ENCODE results near the gene FAM107B. TPM values are rescaled to one million over a fixed set of nuclear protein-coding genes. Genes with fewer than 3 reads are reported as not detected.

The FAM107B gene
- total RNA-seq, 1 experiment from 2014 or later: 41.6 TPM

DNA sequence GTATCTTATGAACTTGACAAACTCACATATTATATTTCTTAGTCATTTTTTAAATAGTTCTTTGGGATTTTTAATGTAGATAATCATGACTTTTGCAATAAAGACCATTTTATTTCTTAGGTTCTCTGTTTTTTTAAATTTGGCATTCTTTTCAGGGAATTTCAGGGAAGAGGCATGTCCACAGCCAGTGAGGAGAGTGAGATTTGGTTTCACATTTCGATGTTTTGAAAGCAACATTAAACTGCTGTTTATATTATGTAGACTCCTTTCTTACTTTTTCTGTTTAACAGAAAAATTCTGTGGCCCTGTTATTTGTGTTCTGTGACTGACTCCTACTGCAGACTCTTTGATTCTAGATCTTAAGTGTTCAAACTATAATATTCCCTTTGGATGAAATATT, 153.7 kb downstream of the FAM107B start:
- ChIA-PET POLR2A (no interaction called here), RAD21 (ENCODE audit: low non-redundant PET in 1 of 2, low total read pairs in 2 of 2, uncharacterized antibody in 2 of 2, unreplicated experiment in 2 of 2) (no interaction called here), CTCF (no interaction called here)
- no peak overlapping the region for H3K9ac ChIP-seq (ENCODE audit: low read length)
- no peaks in the 10 kb centered on the region for H3K36me3 ChIP-seq (ENCODE audit: control insufficient read depth in 1 of 2, insufficient read depth in 2 of 2, low read length in 2 of 2)
- intact Hi-C loops (cut with micrococcal nuclease): no loop called here
- DNase-seq (ENCODE audit: low read depth, low spot score) (no peak), ATAC-seq (no peak)
- H2AFZ ChIP-seq (ENCODE audit: low read depth, low read length, poor library complexity, severe bottlenecking): no peak overlapping the region
- H3K9me2 ChIP-seq (ENCODE audit: insufficient read depth): no peaks in the 10 kb centered on the region
- no peaks in the 10 kb centered on the region for H4K20me1 ChIP-seq (ENCODE audit: insufficient read depth)
- TF ChIP-seq EZH2 (IDR thresholded peaks at IDR 0.05) (no peak), CEBPB (IDR thresholded peaks at IDR 0.05; ENCODE audit: low read depth) (no peak), SIN3A (IDR thresholded peaks at IDR 0.05; ENCODE audit: low read depth) (no peak)
- TF ChIP-seq, protein P1, sequence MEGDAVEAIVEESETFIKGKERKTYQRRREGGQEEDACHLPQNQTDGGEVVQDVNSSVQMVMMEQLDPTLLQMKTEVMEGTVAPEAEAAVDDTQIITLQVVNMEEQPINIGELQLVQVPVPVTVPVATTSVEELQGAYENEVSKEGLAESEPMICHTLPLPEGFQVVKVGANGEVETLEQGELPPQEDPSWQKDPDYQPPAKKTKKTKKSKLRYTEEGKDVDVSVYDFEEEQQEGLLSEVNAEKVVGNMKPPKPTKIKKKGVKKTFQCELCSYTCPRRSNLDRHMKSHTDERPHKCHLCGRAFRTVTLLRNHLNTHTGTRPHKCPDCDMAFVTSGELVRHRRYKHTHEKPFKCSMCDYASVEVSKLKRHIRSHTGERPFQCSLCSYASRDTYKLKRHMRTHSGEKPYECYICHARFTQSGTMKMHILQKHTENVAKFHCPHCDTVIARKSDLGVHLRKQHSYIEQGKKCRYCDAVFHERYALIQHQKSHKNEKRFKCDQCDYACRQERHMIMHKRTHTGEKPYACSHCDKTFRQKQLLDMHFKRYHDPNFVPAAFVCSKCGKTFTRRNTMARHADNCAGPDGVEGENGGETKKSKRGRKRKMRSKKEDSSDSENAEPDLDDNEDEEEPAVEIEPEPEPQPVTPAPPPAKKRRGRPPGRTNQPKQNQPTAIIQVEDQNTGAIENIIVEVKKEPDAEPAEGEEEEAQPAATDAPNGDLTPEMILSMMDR (IDR thresholded peaks at IDR 0.05 in 2 of 3, conservative IDR thresholded peaks at IDR 0.05 in 1 of 3; ENCODE audit: borderline replicate concordance in 1 of 3, insufficient read depth in 1 of 3, low read depth in 2 of 3, low read length in 2 of 3): no peak
- H3K4me2 ChIP-seq (ENCODE audit: low read length): no peak overlapping the region
- no peaks in the 10 kb centered on the region for H3K9me3 ChIP-seq (ENCODE audit: control insufficient read depth in 1 of 2, insufficient read depth in 1 of 2, low read depth in 1 of 2, low read length in 2 of 2)
- no peaks in the 10 kb centered on the region for H3K79me2 ChIP-seq (ENCODE audit: insufficient read depth, low read length)
- no peak overlapping the region for H3K4me3 ChIP-seq (replicated peaks in 1 of 2; ENCODE audit: low read depth in 1 of 2, low read length in 2 of 2)
- no peak overlapping the region for H3K27ac ChIP-seq (ENCODE audit: low read depth, low read length)
- no TSS peak for BruUV-seq (replicated peaks)
- H3K4me1 ChIP-seq (ENCODE audit: control insufficient read depth in 1 of 2, insufficient read depth in 2 of 2, low read length in 2 of 2): no peaks in the 10 kb centered on the region
- H3K27me3 ChIP-seq (ENCODE audit: insufficient read depth, low read length): no peaks in the 10 kb centered on the region

DNA sequence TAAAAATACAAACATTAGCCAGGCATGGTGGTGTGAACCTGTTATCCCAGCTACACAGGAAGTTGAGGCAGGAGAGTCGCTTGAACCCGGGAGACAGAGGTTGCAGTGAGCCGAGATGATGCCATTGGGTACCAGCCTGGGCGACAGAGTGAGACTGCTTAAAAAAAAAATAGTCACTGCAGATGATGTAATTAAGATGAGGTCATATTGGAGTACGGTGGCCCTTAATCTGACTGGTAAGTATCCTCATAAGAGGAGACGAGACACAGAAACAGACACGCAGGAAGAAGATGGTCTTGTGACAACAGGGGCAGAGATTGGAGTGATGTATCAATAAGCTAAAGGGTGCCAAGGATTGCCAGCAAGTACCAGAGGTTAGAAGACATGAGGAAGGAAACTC, 156.0 kb downstream of the FAM107B start:
- H2AFZ ChIP-seq (ENCODE audit: low read depth, low read length, poor library complexity, severe bottlenecking): no peak overlapping the region
- no peak for ATAC-seq
- H3K27me3 ChIP-seq (ENCODE audit: insufficient read depth, low read length): no peaks in the 10 kb centered on the region
- BruUV-seq (replicated peaks): no TSS peak
- DNase-seq (ENCODE audit: low read depth, low spot score): no peak
- no peaks in the 10 kb centered on the region for H3K9me2 ChIP-seq (ENCODE audit: insufficient read depth)
- POLR2A ChIA-PET: no interaction called here
- no peaks in the 10 kb centered on the region for H3K36me3 ChIP-seq (ENCODE audit: control insufficient read depth in 1 of 2, insufficient read depth in 2 of 2, low read length in 2 of 2)
- TF ChIP-seq SP1 (IDR thresholded peaks at IDR 0.05; ENCODE audit: low read depth): no peak
- TF ChIP-seq, protein P2, sequence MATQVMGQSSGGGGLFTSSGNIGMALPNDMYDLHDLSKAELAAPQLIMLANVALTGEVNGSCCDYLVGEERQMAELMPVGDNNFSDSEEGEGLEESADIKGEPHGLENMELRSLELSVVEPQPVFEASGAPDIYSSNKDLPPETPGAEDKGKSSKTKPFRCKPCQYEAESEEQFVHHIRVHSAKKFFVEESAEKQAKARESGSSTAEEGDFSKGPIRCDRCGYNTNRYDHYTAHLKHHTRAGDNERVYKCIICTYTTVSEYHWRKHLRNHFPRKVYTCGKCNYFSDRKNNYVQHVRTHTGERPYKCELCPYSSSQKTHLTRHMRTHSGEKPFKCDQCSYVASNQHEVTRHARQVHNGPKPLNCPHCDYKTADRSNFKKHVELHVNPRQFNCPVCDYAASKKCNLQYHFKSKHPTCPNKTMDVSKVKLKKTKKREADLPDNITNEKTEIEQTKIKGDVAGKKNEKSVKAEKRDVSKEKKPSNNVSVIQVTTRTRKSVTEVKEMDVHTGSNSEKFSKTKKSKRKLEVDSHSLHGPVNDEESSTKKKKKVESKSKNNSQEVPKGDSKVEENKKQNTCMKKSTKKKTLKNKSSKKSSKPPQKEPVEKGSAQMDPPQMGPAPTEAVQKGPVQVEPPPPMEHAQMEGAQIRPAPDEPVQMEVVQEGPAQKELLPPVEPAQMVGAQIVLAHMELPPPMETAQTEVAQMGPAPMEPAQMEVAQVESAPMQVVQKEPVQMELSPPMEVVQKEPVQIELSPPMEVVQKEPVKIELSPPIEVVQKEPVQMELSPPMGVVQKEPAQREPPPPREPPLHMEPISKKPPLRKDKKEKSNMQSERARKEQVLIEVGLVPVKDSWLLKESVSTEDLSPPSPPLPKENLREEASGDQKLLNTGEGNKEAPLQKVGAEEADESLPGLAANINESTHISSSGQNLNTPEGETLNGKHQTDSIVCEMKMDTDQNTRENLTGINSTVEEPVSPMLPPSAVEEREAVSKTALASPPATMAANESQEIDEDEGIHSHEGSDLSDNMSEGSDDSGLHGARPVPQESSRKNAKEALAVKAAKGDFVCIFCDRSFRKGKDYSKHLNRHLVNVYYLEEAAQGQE (IDR thresholded peaks at IDR 0.05; ENCODE audit: low read depth): no peak
- H4K20me1 ChIP-seq (ENCODE audit: insufficient read depth): no peaks in the 10 kb centered on the region
- H3K9me3 ChIP-seq (ENCODE audit: control insufficient read depth in 1 of 2, insufficient read depth in 1 of 2, low read depth in 1 of 2, low read length in 2 of 2): no peaks in the 10 kb centered on the region
- no peak overlapping the region for H3K4me2 ChIP-seq (ENCODE audit: low read length)
- H3K9ac ChIP-seq (ENCODE audit: low read length): no peak overlapping the region
- intact Hi-C loops (cut with micrococcal nuclease): no loop called here
- H3K4me1 ChIP-seq (ENCODE audit: control insufficient read depth in 1 of 2, insufficient read depth in 2 of 2, low read length in 2 of 2): no peaks in the 10 kb centered on the region
- RAD21 ChIA-PET (ENCODE audit: low non-redundant PET in 1 of 2, low total read pairs in 2 of 2, uncharacterized antibody in 2 of 2, unreplicated experiment in 2 of 2): interaction anchor here in 1 of 2 experiments (0.7 kb wide), 1 partner anchor 160 kb away, joined by 5 read pairs; no protein-coding TSS in a partner anchor
- CTCF ChIA-PET: no interaction called here
- H3K4me3 ChIP-seq (replicated peaks in 1 of 2; ENCODE audit: low read depth in 1 of 2, low read length in 2 of 2): no peak overlapping the region
- no peaks in the 10 kb centered on the region for H3K79me2 ChIP-seq (ENCODE audit: insufficient read depth, low read length)
- H3K27ac ChIP-seq (ENCODE audit: low read depth, low read length): no peak overlapping the region
